GM21723 (cell line): ENCODE results near the gene FARS2.
A peak's percentile ranks its signal among the peaks of the same experiment; 100 is the strongest.
"Not testable (repeated sequence)": the region's sequence is repeated elsewhere in the genome, so short reads cannot be mapped to it uniquely, and the experiment has no call there.

Experiments
- ATAC-seq: cut with Tn5 transposase; IDR thresholded peaks from one replicate; pipeline ENCODE4 v1.9.1; 2021; ENCODE audit warnings: mild to moderate bottlenecking, moderate library complexity; ENCODE audit not compliant: unreplicated experiment

The FARS2 gene

DNA sequence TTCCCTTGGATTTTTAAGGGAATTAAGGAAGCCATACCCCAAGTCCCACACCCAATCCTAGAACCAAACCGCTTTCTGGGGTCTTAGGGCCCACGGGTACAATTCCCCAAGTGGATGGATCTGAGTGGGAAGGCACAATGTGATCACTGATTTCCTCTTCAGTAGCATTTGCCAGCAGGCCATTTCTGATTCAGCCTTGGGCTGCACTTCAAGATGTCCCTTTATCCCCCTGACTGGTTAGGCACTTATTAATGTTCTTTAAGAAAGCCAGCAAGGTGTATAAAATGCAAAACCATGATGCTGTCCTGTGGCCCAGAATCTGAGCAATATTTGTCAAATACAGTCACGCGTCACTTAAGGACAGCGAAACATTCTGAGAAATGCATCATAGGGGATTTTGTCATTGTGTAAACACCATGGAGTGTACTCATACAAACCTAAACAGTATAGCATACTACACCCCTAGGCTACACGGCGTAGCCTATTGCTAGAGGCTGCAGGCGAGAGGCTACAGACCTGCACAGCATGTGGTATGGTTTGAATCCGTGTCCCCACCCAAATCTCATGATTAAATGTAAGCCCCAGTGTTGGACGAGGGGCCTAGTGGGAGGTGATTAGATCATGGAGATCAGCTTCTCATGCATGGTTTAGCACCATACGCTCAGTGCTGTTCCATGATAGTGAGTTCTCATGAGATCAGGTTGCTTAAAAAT is 511.3 kb downstream of the FARS2 start:
- ATAC-seq, result no peak

DNA sequence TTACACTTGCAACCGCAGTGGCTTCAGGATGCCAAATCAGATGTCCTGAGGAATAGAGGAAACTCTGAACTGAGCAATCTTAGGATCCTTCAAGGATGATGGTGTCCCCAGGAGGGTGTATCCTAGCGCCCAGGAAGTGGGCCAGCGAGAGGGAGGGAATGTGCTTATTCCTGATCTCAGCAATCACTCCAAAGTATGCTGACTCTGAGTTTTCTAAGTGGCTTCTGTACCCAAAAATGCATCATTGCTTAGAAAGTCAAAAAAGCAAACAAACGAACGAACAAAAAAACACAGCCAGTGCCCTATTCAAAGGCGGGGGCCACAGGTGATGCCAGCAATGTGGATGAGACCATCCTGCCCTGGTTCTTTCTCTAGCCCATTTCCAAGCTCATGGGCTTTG is 514.8 kb downstream of the FARS2 start:
- ATAC-seq, result no peak

DNA sequence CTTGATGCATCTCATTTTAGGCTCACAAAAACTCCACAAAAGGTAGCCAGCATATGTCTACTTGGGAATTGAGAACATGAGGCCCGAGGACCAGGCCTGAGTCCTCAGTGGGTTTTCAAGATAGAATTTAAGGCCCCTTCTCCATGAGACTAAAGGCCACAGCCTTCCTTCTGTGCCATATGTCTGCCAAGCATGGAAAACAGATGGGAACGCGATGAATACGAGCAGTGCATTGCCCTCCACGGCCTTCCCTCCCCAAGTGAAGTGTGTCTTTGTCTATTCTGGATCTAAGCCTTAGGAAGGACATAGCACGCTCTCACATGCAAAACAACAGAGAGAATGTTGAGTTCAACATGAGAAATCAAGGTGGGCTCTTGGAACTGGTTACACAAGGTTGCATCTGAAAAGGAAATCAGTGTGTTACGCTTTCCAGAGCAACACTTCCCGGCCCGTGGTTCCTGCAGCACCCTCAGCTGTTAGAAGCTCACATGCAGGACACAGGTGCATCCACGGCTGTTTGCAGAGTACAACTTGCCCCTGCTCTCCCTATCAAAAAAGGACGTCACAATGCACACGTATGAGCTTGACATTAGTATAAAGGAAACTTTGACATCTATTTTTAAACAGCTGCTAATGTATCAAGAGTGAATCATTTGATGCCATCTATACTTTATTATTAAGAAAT is 515.5 kb downstream of the FARS2 start:
- no peak for ATAC-seq

DNA sequence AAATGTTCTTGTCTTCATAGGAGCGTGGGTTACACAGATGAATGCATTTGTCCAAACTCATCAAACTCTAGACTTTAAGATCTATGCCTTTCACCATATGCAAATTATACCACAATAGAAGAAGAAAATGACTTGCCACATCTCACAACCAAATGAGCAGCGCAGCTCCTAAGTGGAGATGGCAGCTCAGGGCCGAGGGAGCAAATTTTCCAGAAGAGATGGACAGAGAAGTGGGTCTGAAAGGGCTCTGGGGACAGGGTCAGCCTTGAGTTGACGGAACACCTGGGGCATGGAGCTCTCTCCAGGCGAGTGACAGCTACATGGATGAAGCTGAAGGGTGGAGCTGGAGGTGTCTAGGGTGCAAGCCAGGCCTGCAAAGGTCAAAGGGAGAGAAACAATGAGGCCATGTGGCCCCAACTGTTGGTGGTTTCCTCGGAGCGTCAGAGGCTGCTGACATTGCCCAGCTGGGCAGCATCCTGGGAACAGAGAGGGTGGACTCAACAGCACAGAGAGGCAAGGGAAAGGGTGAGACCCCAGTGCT is 517.1 kb downstream of the FARS2 start:
- ATAC-seq, result peak; percentile 90

DNA sequence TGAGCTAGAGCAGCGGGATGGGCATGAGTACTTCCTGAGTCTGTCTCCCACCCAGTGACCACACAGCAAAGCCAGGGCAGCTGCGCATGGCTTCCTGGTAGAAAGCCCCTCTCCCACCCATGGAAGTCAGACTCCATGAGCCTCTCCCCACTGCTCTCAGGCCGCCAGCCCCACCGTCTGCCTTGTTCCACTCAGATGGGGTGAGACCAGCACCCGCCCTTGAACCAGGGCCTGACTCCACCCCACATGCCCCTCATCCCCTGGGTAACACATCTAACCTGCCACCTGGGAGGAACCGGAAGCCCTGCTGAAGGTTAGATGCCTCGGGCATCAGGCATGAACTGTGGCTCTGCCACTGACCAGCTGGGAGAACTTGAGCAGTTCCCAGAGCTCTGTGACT is 517.6 kb downstream of the FARS2 start:
- no peak for ATAC-seq

DNA sequence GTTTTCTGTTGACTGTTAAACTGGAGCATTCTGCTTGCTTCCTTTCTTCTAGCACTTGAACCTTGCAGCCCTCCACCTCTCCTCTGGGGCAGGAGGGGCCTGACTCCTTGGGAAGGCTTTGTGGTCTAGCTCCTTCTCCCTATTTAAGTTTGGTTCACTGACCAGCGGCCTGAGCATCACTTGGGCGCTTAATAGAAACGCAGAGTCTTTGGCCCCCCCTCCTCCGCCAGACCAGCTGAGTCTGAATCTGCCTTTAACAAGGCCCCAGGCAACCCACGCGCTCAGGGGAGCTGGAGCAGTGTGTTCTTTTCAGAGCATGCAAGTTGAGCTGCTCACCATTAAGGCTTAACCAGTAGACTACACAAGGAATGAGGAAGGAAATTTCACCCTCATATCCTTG is 519.7 kb downstream of the FARS2 start:
- no peak for ATAC-seq

DNA sequence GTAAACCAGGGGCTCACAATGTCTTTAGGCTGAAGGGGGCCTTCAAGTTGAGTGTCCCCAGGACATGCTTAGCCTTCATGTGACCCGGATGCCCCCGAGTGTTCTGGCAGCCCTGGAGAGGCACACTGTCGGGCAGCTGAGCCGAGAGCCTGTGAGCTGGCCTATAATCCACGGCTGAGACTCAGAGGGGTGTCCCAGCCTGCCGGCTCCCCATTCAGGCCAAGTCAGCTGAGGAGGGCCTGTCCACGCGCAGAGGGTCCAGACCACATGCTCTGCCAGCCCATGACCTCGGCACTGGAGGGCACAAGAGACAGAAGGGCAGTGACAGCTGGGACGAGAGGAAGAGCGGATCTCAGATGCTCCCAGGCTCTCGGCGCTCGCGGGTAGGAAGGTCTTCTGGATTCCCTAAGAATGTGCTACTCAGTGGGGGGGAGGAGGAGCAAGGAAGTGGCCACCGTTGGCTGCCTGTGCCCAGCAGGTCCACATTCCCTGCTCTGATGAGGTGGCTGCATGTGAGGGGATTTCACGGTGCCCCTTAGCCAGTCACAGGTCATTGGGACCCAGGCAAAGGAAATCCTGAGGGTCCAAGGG is 520.7 kb downstream of the FARS2 start:
- ATAC-seq, result no peak

DNA sequence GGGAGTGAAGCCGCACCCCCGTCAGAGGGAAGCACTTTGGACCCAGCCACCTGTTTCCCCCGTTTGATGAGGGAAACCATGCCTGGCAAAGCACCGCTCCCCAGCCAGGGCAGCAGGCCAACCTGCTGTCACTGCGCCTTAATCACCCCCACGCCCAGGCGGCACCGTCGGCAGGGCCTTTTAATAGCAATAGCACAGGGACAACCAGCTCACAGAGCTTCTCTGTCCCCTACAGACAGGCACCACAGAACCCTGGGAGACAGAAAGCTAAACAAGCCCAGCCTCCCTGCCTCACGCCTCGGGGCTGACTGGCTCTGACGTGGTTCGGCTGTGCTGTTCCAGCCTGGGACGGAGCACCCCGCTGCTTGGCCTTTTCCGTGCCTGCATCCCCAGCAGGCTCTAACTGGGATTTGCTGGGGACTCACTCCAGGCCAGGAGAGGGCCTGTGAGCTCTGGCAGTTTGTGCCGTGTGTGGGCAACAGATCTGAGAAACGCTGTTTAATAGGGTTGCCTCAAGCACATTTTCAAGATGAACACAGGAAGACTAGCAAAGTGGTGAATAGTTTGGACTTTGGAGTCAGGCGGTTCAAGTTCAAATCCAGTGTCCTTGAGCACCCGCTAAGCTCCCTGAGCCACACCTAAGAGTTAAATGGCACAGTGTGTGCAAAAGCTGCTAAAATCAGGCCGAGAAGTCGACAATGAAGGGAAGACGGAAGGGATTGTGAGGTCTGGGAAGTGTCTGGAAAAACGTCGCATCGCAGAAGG is 521.7 kb downstream of the FARS2 start:
- ATAC-seq, result no peak

DNA sequence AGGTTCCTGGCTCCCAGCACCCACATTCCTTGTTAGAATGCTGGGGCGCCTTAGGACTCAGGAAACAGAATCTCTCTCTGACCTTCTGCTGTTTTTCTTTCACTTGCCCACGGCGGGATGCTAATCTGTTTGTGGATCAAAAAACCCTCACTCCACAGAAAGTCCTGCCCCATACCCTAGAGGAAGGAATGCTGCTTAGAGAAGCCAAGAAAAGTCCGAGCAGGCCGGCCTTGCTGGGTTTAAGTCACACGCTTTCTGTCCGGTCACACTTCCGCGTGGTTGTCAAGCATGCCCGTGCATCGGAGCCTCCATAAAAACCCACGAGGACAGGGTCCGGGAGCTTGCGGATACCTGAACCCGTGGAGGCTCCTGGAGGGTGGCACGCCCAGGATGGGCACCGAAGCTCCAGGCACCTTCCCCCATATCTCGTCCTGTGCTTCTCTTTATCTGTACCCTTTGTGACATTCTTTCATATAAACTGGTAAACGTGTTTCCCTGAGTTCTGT is 522.3 kb downstream of the FARS2 start:
- no peak for ATAC-seq

DNA sequence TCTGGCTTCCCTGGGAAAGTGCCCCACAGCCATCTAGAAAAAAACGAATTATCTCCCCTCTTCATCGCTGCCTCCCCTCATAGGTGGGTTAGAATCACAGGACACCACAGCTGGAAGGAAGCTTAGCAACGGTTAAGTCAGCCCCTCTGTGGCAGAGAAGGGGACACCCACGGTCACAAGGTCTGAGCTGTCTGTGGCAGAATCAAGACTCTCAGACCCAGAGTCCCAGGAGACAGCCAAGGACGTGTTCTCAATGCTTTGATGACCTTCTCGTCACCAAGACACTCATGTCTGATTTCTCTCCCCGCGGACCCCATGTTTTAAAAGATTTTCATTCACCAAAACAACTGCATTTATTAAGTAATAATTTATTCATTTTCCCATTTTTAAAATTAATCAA is 523.9 kb downstream of the FARS2 start:
- ATAC-seq, result no peak

DNA sequence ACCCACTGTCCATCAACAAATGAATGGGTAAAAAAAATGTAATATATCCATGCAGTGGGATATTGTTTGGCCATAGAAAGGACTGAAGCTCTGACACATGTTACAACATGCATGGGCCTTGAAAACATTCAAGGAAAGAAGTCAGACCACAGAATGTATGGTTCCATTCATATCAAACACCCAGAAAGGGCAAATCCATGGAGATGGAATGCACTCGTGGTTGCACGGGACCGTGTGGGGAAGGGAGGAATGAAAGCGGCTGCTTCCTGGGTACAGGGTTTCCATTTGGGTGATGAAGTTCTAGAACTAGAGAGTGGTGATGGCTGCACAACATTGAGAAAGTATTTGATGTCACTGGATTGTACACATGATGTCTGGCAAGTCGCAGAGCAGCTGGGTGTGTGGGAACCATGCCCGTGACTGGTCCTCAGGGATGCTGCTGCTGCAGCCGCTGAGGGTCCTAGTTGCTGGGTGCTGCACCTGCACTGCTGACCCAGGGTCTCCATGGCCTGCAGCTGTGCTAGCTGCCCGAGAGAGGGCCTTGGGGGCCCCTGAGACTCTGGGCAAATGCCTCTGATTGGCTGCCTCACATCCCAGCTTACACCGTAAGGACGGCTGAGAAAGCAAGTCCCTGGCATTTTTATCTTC is 525.1 kb downstream of the FARS2 start:
- ATAC-seq, result no peak

DNA sequence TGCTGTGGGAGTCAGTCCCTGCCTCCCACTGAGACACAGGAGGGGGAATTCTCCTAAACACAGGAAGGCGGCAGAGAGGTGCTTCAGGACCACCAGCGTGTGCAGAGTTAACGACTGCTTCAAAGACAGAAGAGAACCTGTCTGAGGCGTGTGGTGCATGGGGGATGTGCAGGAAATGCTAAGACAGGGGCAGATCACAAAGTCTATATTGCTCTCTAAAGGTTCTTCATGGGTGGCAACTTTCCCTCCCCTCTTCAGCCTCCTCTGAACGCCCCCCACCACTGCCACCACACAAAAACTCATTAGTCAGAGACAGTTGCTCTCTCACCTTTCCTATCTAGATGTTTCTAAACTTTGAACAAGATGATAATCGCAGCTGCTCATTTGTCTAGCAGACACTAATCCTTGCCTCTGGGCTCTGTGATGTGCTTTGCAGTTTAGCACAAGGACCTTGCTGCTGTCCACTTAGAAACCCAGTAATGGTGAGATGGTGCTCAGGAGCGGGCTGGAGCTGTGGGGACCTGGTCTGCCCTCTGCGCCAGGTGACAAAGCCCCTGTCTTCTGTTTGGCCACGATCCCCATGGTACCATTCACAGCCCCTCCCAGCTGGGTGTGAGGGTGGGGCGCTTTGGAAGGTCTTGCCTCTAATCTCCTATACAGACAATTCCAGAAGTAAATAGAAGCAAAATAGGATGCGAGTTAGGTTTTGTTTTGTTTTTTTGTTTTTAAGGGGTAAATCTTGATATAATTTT is 525.8 kb downstream of the FARS2 start:
- ATAC-seq, result no peak

DNA sequence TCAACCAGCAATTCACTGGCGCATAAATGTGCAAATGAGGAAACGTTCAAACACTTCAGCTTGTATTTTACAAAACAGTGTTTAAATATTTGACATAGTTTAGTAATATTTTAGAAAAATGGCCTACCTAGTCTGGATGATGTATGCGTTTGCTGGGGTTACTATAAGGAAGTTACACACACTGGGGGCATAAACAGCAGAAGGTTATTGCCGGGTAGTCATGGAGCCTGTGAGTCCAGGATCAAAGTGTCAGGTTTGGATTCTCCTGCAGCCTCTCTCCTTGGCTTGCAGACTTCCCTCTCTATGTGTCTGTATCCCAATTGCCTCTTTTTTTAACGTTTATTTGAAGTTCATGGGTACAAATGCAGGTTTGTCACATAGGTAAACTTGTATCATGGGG is 528.1 kb downstream of the FARS2 start:
- ATAC-seq, result not testable (repeated sequence)

DNA sequence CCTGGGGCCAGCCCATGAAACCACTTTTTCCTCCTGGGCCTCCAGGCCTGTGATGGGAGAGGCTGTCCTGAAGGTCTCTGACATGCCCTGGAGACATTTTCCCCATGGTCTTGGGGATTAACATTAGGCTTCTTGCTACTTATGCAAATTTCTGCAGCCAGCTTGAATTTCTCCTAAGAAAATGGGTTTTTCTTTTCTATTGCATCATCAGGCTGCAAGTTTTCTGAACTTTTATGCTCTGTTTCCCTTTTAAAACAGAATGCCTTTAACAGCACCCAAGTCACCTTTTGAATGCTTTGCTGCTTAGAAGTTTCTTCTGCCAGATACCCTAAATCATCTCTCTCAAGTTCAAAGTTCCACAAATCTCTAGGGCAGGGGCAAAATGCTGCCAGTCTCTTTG is 535.2 kb downstream of the FARS2 start:
- not testable (repeated sequence) for ATAC-seq

DNA sequence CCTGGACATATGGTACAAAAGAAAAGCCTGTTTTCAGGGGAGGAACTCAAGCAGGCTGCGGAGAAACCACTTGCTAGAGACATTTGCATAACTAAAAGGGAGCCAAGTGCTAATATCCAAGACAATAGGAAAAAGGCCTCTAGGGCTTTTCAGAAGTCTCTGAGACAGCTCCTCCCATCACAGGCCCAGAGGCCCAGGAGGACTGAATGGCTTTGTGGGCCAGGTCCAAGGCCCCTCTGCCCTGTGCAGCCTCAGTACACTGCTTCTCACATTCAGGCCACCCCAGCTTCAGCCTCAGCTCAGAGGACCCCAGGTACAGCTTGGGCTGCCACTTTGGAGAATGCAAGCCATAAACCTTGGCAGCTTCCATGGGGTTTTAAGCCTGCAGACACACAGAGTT is 545.1 kb downstream of the FARS2 start:
- ATAC-seq, result not testable (repeated sequence)

DNA sequence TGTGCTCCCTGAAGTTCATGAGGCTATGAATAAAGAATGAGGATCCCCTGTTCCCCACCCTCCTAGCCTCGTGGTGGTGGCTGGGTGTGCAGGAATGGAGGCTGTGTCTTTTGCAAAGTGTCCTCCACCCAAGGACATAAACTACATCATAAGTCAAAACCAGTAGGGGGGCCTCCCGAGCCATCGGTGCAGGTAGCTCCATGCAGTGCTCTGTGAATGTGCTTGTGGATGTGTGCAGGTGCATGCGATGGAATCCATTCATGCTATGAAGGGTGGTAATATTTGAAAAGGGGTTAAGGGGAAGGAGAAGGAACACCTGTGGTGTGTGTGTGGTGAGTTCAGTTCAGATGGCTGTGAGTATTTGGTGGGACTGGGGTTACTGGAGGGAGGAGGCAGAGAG is 548.1 kb downstream of the FARS2 start:
- no peak for ATAC-seq

DNA sequence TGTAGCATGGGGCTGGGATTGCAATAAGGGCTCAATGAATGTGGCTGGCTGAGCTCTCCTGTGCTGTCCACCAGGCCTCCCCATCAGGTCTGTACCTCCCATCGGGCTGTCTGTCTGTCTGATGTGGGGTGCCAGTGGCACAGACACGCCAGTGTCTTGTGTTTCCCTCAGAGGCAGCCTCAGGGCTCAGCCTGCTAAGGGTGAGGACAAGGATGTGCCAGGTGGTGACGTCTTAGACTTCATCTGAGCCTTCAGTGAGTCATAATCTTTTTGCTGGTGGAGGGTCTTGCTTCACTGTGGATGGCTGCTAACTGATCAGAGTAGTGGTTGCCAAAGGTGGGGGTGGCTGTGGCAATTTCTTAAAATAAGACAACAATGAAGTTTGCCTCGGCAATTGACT is 550.7 kb downstream of the FARS2 start:
- no peak for ATAC-seq

DNA sequence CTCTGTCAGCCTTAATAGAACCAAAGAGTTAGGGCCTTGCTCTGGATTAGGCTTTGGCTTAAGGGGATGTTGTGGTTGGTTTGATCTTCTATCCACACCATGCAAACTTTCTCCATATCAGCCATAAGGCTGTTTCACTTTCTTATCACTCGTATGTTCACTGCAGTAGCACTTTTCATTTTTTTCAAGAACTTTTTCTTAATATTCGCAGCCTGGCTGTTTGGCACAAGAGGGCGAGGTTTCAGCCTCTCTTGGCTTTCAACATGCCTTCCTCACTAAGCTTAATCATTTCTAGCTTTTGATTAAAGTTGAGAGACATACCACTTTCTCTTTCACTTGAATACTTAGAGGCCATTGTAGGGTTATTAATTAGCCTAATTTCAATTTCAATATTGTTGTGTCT is 552.3 kb downstream of the FARS2 start:
- ATAC-seq, result no peak

DNA sequence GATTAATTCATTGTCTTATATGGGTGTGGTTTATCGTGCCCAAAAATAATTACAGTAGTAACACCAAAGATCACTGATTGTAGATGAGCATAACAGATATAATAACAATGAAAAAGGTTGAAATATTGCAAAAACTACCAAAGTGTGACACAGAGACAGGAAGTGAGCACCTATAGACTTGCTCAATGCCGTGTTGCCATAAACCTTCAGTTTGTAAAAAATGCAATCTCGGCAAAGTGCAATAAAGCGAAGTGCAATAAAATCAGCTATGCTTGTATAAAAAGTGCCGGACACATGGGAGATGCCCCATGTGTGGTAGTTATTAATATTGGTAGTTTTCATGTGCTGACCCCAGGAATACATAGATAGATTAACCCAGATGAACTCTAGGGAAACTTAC is 552.8 kb downstream of the FARS2 start:
- no peak for ATAC-seq

DNA sequence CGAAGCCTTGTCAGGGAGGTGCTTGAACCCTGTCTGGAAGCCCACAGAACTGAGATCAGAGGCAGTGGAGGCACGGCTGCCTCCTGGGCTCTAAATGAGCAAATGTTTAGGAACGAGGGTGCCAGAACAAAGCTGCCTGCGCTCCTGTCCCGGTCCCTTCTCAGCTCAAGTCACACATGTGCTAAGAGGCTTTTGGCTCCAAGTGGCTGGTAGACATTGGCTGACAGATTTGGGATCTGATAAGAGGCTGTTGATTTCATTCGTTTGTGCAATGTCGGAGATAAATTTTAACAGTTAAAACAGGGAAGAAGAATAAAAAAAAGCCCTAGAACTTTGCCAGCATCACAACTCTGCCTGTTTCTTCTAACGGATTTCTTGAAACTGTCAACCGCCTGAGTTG is 553.6 kb downstream of the FARS2 start:
- ATAC-seq, result no peak
